ENCODE measurements around the gene TOM1L2.

- TF ChIP-seq CTCF (IDR thresholded peaks at IDR 0.05; ENCODE audit: borderline replicate concordance, extremely low read depth, low read length, poor library complexity, severe bottlenecking) (no peak), EZH2 (IDR thresholded peaks at IDR 0.05; ENCODE audit: borderline replicate concordance, low read depth, low read length, severe bottlenecking) (no peak)
Observed at GRCh38 chr17:17924131-17924856, 47.9 kb downstream of the TOM1L2 start.
